GM21576 (cell line): ENCODE results near the gene ASTN2.

Experiments
- ATAC-seq: cut with Tn5 transposase; IDR thresholded peaks from one replicate; pipeline ENCODE4 v1.9.1; 2021; ENCODE audit warnings: mild to moderate bottlenecking, moderate library complexity; ENCODE audit not compliant: unreplicated experiment

Gene ASTN2

GRCh38 chr9:116419181-116419580 is 995.7 kb downstream of the ASTN2 start:
- ATAC-seq, result no peak

GRCh38 chr9:116417464-116417863 is 997.4 kb downstream of the ASTN2 start:
- ATAC-seq, result no peak

- ATAC-seq, result no peak
These were observed 998.4 kb downstream of the ASTN2 start for GRCh38 chr9:116416421-116416820.

- ATAC-seq, result no peak
These were observed 1000.5 kb downstream of the ASTN2 start for GRCh38 chr9:116414374-116414773.

GRCh38 chr9:116411506-116411905 is 1003.4 kb downstream of the ASTN2 start:
- no peak for ATAC-seq

- no peak for ATAC-seq
These were observed 1005.2 kb downstream of the ASTN2 start for GRCh38 chr9:116409638-116410037.

- no peak for ATAC-seq
These were observed 1005.7 kb downstream of the ASTN2 start for GRCh38 chr9:116409129-116409528.

GRCh38 chr9:116406469-116406868 is 1008.4 kb downstream of the ASTN2 start:
- no peak for ATAC-seq

- ATAC-seq, result no peak
These were observed 1009.5 kb downstream of the ASTN2 start for GRCh38 chr9:116405321-116405720.

- ATAC-seq, result no peak
These were observed 1010.6 kb downstream of the ASTN2 start for GRCh38 chr9:116404228-116404627.

GRCh38 chr9:116403171-116403570 is 1011.7 kb downstream of the ASTN2 start:
- no peak for ATAC-seq

- ATAC-seq, result no peak
These were observed 1019.2 kb downstream of the ASTN2 start for GRCh38 chr9:116395699-116396037.

- ATAC-seq, result no peak
These were observed 1019.8 kb downstream of the ASTN2 start for GRCh38 chr9:116394894-116395698.

GRCh38 chr9:116394070-116394469 is 1020.8 kb downstream of the ASTN2 start:
- ATAC-seq, result no peak

GRCh38 chr9:116393198-116393597 is 1021.7 kb downstream of the ASTN2 start:
- no peak for ATAC-seq

GRCh38 chr9:116391306-116391900 is 1023.5 kb downstream of the ASTN2 start:
- ATAC-seq, result no peak

GRCh38 chr9:116390303-116391228 is 1024.3 kb downstream of the ASTN2 start:
- ATAC-seq, result peak; percentile 87

- ATAC-seq, result no peak
These were observed 1025.1 kb downstream of the ASTN2 start for GRCh38 chr9:116389541-116390302.

- no peak for ATAC-seq
These were observed 1026.7 kb downstream of the ASTN2 start for GRCh38 chr9:116387934-116388698.

- ATAC-seq, result no peak
These were observed 1030.9 kb downstream of the ASTN2 start for GRCh38 chr9:116383936-116384335.
